Femur (tissue), 1 donor: ENCODE measurements around the gene ABCB10.
A peak's percentile ranks its signal among the peaks of the same experiment; 100 is the strongest.
"Not testable (repeated sequence)": the region's sequence is repeated elsewhere in the genome, so short reads cannot be mapped to it uniquely, and the experiment has no call there.

ENCODE experiments used
- DNase-seq: peaks from one replicate; pipeline ENCODE4 v3.0.0-alpha.2; 2017

ABCB10 gene

DNA sequence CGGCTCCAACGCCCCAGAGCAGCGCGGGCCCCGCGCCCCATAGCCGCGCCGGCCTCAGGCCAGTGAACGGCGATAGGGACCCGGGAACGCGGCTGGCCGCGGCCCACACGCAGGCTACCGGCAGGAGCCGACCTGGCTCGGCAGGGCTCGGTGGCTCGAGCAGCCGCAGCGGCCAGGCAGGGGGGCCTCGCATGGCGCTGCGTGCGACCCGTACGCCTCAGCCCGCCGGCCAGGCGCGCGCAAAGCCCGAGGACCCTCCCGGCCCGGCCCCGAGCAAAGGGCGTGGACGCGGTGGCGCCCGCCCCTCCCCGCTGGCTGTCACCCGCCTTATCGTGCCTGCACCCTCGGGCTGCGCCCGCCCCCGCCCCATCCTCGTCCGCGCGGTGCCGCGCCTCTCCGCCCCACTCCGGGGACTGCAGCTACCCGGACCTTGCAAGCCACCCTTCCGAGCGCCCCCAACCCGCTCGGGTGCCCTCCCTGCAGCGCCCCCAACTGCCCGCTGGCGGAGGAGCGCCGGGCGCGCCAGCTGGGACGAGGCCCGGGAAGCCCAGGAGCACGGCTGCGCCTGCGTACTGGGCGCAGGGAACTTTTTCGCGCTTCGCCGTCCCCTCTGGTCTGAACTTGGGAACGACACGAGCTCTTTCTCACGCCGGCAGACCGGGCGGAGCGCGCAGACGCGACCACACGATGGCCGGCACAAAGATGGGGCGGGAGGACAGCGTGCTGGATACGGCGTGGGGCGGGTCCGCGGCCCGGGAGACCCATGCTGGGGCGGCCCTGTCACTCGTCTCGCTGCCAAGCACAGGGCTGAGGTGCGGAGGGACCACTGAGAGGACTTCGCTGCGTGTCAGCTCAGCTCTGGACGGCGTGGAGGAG is at the start of gene ABCB10:
ABCB10 (minus strand) TSS at position 248 of the 876 bp plus-strand sequence; CDS start at position 193, 55 bp downstream.
- DNase-seq: peak; percentile 98

GRCh38 chr1:229607370-229607769 is 48.9 kb upstream of the ABCB10 start:
- no peak for DNase-seq

GRCh38 chr1:229603371-229604005 is 45.0 kb upstream of the ABCB10 start:
- no peak for DNase-seq

DNA sequence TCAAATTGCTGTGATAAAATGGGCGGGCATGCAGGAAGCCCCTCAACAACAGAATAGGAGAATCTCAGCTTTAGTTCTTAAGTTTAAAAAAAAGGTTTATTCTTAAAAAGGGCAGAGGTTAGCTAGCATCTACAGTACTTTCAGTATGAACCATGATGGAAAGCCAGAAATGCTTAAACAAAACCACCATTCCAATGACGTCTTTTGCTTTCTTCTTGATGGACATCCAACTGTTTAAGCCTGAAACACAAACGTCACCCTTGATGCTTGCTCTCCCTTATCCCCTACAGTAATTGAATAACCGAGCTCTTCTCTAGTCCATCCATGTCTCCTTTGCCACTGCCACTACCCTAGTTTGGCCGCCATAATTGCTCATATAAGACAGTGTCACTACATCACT is 41.7 kb upstream of the ABCB10 start:
- no peak for DNase-seq

DNA sequence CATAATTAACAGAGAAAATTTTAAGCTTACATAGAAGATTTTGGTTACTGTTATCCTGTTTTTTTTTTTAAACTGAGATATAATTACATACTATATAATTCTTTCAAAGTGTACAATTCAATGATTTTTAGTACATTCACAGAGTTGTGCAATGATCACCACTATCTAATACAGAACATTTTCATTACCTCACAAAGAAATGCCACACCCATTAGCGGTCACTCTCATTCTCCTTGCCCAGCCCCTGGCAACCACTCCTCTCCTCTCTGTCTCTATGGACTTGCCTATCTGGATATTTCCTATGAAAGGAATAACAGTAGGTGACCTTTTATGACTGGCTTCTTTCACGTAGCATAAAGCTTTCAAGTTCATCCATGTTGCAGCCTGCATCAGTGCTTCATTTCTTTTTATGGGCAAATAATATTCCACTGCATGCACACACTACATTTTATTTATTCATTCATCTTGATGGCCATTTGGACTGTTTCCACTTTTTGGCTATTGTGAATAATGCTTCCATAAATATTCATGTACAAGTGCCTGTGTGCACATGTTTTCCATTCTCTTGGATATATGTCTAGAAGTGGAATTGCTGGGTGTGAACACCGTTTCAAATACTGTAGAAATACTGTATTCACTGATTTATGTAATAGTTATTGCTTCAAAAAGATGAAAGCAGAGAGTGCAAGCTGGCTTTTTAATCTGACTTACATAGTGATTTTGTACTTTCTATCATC is 40.9 kb upstream of the ABCB10 start:
- DNase-seq: no peak

- no peak for DNase-seq
Measured at GRCh38 chr1:229597877-229598276, 39.4 kb upstream of the ABCB10 start.

DNA sequence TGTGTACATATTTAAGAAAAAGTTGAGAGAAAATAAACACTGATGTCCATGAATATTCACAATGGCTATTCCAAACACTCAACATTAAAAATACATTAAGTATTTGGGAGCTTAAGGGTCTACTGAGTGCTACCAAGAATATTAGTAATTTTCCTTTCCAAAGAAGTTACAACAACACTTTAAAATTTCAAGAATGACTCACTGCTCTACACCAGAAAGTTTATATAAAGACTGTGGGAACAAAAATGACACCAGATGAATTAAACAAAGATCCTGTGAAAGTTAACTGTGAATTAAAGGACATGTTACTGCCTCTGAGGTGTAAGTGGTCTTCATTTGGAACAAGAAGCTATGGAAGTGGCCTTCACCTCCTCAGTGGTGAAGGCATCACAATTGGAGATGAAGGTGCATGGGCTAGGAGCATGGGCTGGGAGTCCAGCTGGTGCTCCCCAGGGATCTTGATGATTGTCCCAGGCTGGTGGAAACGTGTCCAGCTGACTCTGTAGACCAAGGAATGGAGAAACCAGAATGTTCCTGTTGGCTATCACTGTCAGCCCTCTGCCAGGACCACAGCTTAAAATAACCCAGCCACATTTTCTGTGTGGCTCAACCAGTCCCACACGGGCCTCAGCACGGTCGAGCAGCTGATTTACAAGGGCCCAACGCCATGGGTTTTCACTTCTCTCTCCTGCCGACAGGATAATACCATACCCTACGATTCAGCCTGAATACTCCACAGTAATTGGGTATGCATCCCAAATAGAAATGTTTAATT is 38.6 kb upstream of the ABCB10 start:
- peak; percentile 57 for DNase-seq

GRCh38 chr1:229595876-229596275 is 37.4 kb upstream of the ABCB10 start:
- DNase-seq: not testable (repeated sequence)

- no peak for DNase-seq
Measured at GRCh38 chr1:229594227-229595008, 35.9 kb upstream of the ABCB10 start.

DNA sequence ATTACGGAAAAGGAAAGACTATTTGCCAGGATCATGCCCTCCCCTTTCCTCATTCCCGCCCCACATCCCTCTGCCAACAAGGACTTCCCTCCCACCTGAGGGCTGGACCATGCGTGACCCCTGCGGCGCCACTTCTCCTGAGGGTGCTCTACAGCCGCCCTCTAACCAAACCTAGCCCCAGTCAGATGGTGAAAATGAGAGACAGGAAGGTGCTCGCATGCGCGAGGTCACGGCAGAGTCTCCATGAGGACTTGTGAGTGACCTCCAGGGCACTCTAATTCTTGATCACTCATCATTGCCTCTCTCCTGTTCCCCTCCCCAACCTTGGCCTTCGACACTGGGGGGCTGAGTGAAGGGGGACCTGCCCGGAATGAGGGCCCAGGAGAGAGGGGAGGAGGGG is 35.3 kb upstream of the ABCB10 start:
- no peak for DNase-seq

DNA sequence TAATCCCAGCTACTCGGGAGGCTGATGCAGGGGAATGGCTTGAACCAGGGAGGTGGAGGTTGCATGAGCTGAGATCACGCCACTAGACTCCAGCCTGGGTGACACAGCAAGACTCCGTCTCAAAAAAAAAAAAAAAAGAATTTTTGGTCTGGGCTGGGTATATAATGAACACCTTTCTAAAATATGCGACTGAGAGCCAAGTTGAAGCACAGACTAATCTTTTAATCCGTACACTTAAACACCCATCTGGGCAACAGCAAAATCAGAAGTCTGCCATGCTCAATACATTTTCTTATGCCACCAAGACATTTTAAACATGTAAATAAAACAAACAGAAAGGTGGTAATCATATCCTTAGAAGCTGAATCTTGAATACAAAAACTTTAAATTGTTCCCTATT is 31.6 kb upstream of the ABCB10 start:
- DNase-seq: no peak

DNA sequence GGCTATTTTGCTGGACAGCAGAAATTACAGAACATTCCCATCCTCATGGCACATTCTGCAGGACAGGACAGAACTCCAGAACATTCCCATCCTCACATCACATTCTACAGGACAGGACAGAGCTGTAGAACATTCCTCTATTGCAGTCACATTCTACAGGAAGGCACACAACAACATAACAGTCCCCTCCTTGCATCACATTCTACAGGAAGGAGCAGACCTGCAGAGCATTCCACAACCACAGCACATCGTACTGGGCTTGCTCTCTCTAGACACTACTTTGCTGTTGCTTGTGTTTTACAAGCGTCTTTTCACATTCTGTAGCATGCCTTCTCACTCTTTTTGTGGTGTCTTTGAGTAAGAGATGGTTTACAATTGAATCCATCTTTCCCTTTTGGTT is 26.8 kb upstream of the ABCB10 start:
- no peak for DNase-seq

- no peak for DNase-seq
Measured at GRCh38 chr1:229582715-229583114, 24.2 kb upstream of the ABCB10 start.

DNA sequence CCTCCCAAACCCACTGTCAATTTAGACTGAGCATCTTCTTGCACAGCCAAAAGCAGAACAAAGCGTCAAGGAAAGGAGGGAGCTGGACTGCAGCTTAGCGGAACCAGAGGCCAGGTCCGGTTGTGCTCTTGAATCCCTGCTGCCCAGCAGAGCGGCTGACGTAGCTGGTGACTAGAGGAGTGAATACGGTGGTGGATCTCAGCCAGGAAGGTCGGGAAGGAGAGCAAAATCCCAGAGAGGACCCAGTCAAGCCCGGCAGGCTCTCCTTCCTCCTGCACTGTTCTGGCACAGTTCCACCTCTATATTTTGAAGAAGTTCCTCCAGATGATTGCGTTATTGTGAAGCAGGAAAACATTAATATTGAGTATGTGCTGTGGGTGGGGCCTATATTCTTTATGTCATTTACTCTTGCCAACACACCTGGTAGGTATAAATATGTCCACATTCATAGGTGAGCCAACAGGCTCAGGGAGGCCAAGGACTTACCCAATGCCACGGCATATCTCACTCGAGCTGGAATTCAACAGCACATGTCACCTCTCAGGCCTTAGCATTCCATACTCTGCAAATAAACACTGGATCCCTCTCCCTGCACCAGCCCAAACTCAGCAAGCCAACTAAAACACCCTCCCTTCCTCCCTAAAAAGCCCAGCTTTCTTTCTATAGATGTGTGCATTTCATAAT is 23.6 kb upstream of the ABCB10 start:
- peak; percentile 46 for DNase-seq

DNA sequence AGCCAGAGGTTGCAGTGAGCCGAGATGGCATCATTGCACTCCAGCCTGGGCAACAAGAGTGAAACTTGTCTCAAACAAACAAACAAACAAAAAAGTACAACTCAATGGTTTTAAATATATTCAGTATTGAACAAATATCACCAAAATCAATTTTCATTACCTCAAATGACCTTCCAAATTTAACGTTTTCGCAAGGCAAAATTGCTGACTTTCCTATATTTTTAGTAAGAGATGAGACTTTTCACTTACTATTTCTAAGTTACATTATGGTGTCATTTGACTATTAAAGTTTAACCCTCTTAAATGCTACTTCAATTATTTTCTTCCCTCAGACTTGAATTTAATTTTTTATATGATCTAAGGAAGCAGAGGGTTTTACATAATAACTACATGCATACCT is 23.0 kb upstream of the ABCB10 start:
- DNase-seq: no peak

DNA sequence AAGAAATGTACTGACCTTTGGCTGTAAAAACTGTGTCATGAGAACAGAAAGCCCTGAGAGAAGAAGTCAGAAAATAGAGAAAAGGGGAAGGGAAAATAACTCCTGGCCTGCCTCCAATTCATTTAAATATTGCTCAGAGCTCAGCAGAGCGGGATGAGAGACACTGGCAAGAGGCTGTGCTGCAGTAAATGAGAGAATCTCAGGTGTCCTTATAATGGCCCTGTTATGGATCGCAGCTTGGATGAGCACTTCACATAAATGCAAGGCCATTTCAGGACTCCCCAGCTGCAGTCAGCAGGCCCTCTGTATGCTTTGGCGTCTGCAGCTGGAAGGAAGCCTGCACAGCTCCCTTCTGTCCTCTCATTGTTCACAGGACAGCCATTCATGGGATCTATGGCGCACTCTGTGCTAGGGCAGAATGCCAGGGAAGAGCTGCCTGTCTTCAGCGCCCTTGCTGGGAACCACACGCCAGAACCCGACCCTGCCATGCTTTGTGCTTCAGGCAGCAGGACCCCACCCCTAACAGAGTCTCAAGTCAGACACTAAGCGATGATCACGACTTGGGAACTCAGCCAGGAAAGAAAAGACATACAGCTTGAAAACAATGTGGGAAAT is 20.7 kb upstream of the ABCB10 start:
- peak; percentile 81 for DNase-seq

DNA sequence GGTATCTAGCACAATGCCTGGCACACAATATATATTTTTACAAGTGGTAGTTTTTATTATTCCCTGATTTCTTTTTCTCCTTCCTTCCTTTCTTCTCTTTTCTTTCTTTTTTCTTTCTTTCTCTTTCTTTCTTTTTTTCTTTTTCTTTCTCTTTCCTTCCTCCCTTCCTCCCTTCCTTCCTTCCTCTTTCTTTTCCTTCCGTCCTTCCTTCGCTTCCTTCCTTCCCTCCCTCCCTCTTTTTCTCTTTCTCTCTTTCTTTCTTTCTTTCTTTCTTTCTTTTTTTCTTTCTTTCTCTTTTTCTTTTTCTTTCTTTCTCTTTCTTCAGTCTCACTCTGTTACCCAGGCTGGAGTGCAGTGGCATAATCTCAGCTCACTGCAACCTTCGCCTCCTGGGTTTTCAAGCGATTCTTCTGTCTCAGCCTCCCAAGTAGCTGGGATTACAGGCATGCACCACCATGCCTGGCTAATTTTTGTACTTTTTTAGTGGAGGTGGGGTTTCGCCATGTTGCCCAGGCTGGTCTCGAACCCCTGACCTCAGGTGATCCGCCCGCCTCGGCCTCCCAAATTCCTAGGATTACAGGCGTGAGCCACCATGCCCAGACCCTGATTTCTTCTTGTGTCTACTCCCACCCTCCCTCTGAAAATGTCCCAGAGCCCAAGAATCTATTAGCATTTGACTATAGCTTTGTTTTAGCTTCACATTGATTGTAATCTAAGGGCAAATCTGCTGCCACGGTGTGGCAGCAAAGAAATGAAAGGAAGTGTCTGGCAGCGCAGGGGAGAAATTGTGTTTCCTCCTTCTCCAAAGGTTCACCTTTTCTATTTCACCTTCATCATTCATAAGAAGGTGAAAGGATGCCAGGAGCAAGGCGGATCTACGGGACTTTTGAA is 19.9 kb upstream of the ABCB10 start:
- no peak for DNase-seq

DNA sequence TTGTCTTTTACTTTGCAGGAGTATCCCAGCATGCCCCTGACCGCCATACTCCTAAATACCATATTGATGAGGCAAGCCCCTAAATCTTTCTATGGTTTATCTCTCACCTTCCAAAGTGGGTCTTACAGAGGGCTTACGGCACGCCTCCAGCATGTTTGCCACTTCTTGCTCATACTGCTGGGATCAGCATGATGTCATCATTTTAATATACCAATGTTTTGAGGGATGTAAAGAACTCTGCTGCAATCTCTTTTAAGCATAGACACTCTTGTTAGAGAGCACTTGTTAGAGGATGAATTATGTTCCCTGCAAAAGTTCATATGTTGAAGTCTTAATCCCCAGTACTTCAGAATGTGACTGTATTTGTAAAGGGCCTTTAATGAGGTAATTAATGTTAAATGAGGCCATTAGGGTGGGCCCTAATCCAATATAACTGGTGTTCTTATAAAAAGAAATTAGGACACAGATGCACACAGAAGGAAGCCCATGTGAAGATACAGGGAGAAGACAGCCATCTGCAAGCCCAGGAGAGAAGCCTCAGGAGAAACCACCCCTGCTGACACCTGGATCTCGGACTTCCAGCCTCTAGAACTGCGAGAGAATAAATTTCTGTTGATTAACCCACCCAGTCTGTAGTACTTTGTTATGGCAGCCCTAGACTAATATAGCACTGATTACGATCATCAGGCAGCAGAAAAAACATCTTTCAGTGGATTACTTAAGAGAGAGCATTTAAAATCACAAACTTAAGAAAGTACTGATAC is 16.4 kb upstream of the ABCB10 start:
- DNase-seq: no peak

- DNase-seq: no peak
Measured at GRCh38 chr1:229572286-229572685, 13.8 kb upstream of the ABCB10 start.
